NCI-H524 treated with DMSO at 0.1 percent for 48 hours (cell line): ENCODE measurements around the gene STRIP1.

Experiments used
- DNase-seq: peaks from one replicate; lab custom pipeline; 2025; lab: John Stamatoyannopoulos, UW

Gene STRIP1

DNA sequence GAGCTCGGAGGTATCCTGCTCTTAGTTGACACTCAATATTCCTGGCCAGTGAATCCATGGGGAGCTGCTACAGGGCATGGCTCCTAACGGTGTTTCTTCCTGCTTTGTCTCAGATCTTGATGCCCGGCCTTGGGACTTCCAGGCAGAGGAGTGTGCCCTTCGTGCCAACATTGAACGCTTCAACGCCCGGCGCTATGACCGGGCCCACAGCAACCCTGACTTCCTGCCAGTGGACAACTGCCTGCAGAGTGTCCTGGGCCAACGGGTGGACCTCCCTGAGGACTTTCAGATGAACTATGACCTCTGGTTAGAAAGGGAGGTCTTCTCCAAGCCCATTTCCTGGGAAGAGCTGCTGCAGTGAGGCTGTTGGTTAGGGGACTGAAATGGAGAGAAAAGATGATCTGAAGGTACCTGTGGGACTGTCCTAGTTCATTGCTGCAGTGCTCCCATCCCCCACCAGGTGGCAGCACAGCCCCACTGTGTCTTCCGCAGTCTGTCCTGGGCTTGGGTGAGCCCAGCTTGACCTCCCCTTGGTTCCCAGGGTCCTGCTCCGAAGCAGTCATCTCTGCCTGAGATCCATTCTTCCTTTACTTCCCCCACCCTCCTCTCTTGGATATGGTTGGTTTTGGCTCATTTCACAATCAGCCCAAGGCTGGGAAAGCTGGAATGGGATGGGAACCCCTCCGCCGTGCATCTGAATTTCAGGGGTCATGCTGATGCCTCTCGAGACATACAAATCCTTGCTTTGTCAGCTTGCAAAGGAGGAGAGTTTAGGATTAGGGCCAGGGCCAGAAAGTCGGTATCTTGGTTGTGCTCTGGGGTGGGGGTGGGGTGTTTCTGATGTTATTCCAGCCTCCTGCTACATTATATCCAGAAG is 19.4 kb downstream of the STRIP1 start:
- no peak for DNase-seq

DNA sequence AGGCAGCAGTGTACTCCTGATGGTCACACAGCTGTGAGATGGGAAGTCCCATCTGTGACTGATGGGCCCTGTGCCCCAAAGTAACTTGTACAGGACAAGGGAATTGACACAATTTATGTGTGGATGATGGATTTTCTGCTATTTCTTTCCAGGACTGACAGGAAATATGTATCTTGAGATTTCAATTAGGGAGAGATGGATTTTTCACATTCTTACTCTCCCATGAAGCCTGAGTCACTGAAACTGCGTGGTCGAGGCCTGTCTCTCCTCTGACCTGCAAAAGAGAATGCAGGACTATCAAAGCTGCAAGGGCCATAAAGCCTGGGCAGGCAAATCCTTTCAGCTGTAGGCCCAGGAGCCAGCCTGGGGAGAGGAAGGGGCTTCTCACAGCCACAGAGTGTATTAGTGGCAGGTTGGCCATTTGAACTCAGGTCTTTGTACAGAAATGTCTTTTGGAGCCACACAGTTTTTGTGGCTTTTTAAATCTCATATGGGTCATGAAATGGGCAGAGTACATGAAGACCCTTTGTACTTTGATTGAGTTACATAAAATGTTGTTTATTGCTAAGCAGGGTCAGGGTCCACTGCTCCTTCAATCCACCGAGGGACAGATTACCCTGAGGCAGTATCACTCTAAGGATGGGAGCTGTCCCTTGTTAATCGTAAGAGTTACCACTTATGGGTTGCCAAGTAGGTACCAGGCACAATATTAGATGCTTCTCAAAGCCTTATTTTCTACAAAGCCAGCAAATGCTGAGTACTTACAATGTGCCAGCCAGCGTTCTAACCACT is 21.3 kb downstream of the STRIP1 start:
- DNase-seq: no peak

DNA sequence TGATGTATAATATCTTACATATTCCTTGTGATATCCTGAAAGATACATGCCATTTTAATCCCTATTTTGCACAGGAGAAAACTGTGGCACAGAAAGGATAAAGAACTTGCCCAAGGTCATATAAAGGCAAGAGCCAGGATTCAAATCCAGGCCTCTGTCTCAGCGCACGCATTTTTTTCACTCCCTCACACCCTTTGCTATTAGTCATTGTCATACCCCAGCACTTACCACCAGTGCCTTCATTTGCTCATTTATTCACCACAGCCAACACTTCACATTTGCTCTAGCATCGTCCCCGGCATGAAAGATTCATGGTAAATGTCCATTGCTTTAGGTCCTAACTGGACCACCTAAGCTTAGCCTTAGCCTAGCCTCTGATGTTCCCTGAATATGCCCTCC is 21.9 kb downstream of the STRIP1 start:
- no peak for DNase-seq

GRCh38 chr1:110056776-110057175 is 22.4 kb downstream of the STRIP1 start:
- DNase-seq: no peak

DNA sequence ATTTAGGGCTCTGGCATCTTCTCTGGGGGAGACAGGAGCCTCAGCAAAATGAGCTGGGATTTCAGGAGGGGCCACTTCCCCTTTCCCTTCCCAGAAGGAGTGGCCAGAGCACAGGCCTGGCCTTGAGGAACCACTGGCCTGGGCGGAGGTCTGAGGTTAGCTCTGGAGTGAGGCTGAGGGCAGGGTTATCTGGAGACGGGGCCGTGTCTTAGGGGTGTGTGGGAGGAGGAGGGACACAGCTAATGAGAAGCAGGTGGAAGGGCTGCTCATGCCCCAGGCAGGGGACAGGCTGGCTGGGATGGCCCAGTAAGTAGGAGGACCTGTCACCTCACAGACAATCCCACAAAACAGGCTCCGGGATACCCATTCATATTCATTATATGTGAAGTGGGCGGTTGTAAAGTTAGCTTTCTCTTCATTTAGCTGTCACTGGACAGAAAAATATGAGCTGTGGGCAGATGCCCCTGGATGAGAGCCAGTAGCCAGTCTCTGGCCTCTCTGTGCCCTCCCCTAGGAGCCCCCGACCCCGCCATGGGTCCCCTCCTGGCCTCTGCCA is 23.6 kb downstream of the STRIP1 start:
- DNase-seq: no peak

GRCh38 chr1:110058591-110058990 is 24.2 kb downstream of the STRIP1 start:
- no peak for DNase-seq

DNA sequence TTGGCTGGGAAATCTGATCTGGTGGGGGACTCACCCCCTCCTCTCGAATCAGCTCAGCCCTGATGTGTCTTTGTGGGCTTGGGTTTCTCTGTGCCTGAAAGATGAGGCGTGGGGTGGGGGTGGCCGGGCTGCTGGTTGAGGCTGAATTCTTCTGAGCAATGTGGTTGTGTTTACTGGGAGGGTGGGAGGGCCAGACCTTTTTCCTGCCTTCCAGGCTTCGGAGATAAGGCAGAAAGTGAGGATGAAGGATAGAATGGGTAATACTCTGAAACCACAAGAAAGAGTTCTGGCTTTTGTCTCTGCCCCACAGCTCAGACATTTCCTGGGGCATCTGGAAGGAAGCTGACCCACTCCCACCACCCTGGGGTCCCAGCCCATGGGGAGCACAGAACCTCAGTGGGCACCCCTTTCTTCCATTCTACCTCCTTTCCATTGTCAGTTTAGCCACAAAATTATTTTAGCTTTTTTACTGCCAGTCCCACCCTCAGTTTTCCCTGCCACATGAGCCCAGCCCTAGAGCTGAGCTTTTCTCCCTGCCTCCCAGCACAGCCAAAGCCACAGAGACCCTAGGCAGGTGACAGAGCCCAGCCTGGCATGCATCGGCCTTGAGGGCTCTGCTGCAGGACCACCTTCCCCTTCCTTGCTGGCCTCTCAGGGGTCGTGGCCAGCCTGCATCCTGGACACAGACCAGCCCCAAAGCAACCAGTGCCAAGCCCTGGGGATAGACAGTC is 24.9 kb downstream of the STRIP1 start:
- no peak for DNase-seq

DNA sequence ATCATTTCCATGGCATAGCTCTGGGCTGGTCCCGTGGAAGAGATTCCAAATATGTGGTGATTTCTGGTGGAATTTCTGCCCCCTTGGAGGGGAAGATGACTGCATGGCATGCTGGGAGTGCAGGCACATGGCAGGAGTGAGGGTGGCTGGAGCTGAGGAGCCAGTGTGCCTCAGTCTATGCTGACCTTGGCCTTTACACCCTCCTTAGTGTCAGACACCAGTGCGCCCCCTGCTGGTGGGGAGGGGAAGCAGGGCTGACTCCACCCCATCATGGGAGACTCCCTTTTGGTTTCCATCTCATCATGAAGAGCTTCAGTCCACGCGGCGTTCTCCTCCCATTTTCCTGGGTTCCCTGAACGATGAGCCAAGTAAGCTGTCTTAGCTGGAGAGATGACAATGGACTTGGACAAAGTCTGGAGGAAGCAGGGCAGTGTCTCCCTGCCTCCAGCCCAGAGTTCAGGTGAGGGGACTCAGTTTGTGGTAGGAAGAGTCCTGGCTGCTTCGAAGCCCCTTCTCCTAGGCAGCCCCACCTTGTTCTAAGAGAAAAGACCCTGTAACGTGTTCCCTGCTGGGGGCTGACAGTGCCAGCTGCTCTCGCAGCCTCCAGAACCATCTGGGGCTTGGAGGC is 25.7 kb downstream of the STRIP1 start:
- no peak for DNase-seq

- DNase-seq: no peak
Observed at GRCh38 chr1:110060662-110061060, 26.2 kb downstream of the STRIP1 start.

GRCh38 chr1:110061341-110061740 is 26.9 kb downstream of the STRIP1 start:
- no peak for DNase-seq

- DNase-seq: no peak
Observed at GRCh38 chr1:110062612-110063011, 28.2 kb downstream of the STRIP1 start.

GRCh38 chr1:110063781-110064180 is 29.4 kb downstream of the STRIP1 start:
- no peak for DNase-seq

DNA sequence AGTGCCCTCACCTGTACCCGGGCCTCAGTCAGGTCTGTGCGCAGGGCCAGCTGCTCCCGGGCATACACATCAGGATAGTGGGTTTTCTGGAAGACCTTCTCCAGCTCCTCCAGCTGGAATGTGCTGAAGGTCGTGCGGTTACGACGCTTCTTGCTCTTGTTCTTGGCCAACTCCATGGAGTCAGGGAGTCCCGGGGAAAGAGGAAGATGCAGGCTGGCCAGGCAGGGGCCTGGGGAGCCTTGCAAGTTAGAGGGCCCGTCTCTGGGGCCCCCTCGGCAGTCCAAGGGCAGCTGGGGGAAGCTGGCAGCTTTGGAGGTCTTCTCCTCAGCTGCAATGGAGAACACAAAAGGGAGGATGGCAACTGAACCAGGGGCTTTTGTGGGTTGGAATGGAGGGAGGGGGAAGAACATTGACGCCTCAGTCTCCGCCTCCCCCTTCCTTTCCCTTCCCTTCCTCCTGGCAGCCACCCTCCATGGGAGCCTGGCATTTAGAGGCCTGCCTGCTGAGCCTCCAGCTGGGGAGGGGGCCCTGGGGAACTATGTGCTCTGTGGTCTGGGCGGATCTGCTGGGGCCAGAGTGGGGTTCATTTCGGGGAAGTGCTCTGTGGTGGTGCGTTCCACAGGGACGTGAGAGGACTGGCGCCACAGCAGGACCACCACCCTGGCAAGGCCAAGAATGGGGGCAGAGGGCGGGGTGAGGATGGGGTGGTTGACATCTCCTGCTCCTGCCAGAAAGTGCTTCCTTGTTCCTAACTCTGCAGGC is 30.3 kb downstream of the STRIP1 start:
- DNase-seq: no peak

DNA sequence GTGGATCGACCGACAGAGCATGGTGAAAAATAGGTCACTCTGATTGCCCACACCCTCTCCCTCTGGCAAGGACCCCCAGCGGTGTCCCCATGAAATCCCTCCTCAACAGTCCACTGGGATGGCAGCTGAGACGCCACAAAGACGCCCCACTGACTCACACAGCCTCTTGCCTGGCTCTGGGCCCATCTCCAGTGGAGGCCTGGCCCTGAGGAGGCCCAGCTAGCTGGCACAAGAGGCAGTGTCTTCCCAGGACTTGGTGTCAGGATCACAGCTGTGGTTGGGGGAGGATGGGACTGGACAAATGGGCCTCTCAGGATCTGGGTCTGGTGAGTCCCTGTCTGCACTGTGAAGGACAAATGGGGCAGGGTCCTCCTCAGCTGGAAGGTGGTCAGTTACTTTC is 31.4 kb downstream of the STRIP1 start:
- no peak for DNase-seq

DNA sequence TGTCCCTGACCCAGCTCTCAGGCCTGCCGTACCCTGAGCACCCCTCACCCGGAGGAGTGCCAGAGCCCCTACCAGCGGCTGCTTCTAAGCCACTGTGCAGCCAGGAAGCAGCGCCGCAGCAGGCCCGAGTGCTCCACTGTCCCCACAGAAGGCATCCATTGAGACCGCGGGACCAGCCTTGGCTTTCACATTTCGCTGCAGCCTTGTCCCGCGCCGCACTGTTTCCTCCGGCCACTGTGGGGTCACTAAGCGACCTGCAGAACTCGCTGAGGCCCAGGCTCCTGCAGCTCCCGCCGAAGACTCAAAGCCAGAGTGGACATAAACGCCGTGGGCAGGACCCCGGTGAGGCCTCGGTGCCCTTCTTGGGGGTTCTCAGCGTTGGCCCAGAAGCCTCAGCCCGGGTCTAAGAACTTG is 33.1 kb downstream of the STRIP1 start:
- no peak for DNase-seq

- no peak for DNase-seq
Observed at GRCh38 chr1:110067893-110068645, 33.6 kb downstream of the STRIP1 start.

GRCh38 chr1:110068646-110069403 is 34.4 kb downstream of the STRIP1 start:
- no peak for DNase-seq

- DNase-seq: no peak
Observed at GRCh38 chr1:110069404-110070281, 35.2 kb downstream of the STRIP1 start.

DNA sequence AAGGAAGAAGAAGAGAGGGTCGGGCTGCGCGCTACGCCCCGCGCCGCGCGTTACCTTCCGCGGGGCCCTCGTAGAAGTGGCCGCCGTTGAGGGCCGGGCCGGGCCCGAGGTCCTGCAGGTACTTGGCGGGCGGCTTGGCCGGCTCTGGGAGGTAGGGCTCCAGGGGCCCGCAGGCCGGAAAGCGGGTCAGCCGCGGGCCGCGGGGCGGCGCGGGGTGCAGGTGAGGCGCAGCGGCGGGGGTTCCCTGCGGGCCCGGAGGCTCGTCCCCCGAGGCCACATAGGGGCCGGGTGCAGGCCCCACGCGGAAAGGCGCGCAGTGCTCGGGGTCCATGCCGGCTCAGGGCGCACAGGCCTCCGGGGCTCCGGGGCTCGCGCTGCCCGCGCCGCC is 35.9 kb downstream of the STRIP1 start:
- DNase-seq: no peak
